GM19468 (cell line): Measurements from ENCODE around the gene LARGE1.

Source experiments
- ATAC-seq: cut with Tn5 transposase; IDR thresholded peaks from one replicate; pipeline ENCODE4 v1.9.1; 2021; ENCODE audit warnings: mild to moderate bottlenecking, moderate library complexity, moderate number of reproducible peaks; ENCODE audit not compliant: unreplicated experiment; ENCODE audit errors: extremely low read depth

Gene LARGE1

DNA sequence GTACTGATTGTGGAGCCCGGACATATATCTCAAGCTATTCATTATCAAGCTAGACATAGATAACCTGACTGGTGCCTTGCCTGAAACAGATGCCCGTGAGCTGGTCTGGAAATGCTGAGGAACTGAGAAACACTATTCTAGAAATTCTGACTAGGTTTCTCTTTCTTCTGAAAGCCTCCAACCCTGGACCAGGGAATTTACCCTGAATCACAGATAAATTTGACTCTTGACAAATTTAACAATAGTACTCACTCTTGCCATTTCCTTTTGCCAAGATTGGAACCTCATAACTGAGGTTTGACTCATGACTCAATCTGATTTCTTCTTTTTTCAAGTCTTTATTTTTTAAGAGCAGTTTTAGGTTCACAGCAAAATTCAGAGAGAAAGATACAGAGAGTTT, 672.5 kb downstream of the LARGE1 start:
- ATAC-seq = peak; percentile 41

DNA sequence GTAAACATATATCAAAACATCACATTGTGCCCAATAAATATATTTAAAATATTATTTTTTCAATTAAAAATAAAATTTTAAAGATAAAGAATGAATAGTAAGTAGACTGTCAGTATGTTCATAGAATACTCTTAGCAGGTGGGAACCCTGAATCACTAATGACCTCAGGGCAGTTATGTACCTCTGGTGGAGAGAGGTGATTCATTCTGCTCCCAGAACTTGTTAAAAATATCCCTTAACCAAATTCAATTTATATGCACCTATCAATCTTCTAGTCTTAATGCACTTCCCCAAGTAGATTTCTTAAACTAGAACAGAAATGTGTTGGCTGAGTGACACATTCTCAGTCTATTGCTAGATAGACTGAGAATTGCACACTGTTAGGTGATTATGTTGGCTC, 678.2 kb downstream of the LARGE1 start:
- no peak for ATAC-seq

- no peak for ATAC-seq
These were observed 679.3 kb downstream of the LARGE1 start for GRCh38 chr22:33240888-33241475.

DNA sequence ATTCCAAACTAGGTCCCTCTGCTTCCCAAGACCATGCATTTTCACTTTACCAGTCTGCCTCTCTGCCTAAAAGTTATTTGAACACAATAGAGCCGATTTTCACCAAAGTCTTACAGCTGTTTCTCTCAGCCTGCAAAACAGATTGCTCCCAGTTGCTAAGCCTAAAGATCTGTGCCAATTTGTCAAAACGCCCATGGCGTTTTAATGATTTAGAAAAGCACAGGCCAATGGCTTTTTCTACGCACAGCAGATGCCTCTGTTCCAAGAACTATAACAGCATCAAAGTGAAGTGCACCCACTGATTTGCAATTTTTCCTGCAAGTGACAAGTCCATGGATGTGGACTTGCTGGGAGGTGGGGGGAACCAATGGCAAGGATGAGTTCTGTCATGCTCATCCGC, 688.2 kb downstream of the LARGE1 start:
- no peak for ATAC-seq

GRCh38 chr22:33227791-33228190, 692.5 kb downstream of the LARGE1 start:
- ATAC-seq = no peak

- ATAC-seq = no peak
These were observed 695.4 kb downstream of the LARGE1 start for GRCh38 chr22:33224841-33225240.
